HEK293 (cell line): ENCODE data around the gene EPM2AIP1.

Experiments used
- CTCF ChIA-PET: fragments of 350-600 bp; formaldehyde crosslinking; extraction: SDS; loops from one replicate; lab custom pipeline; 2021; ENCODE audit warnings: antibody characterized with exemption; lab: Yijun Ruan, JAX
- POLR2A ChIA-PET: fragments of 300-600 bp; formaldehyde crosslinking; extraction: SDS; loops from one replicate; lab custom pipeline; 2020; ENCODE audit warnings: antibody characterized with exemption, inconsistent platforms; lab: Yijun Ruan, JAX
- H3K27ac ChIP-seq: fragments of 200-500 bp; sonication (Bioruptor generic); 2 replicates; pipeline ENCODE4 v1.5.1; 2014; ENCODE audit warnings: low read depth, low read length, control low read depth, inconsistent platforms; ENCODE audit errors: extremely low read depth
- H3K36me3 ChIP-seq, 2 experiments: fragments of 200-500 bp in 1 of 2; sonication (Bioruptor generic) in 1 of 2; 1 replicate in 1 of 2; 2 replicates in 1 of 2; pipeline ENCODE4 v1.5.1; 2014 to 2017; ENCODE audit warnings: inconsistent platforms in 2 of 2, low read length in 2 of 2; ENCODE audit not compliant: control insufficient read depth in 2 of 2, insufficient read depth in 1 of 2
- H3K4me1 ChIP-seq: fragments of 200-500 bp; sonication (Bioruptor generic); 2 replicates; pipeline ENCODE4 v1.5.1; 2014; ENCODE audit warnings: mild to moderate bottlenecking, low read length, inconsistent platforms; ENCODE audit not compliant: control insufficient read depth, insufficient read depth
- H3K4me3 ChIP-seq: 2 replicates; pipeline ENCODE4 v1.5.1; 2011; ENCODE audit warnings: low read depth, mild to moderate bottlenecking, control low read depth, low read length, moderate library complexity
- H3K9me3 ChIP-seq: fragments of 200-500 bp; sonication (Bioruptor generic); 2 replicates; pipeline ENCODE4 v1.5.1; 2014; ENCODE audit warnings: low read depth, low read length, inconsistent platforms; ENCODE audit not compliant: control insufficient read depth, insufficient read depth
- CTCF ChIP-seq: fragments of 450-650 bp; formaldehyde crosslinking; IDR thresholded peaks from 2 replicates; pipeline ENCODE4 v1.5.1; 2016; ENCODE audit warnings: missing biosample characterization, missing genetic modification characterization
- FEZF1 ChIP-seq: fragments of 450-650 bp; formaldehyde crosslinking; IDR thresholded peaks from 2 replicates; pipeline ENCODE4 v1.5.1; 2016; ENCODE audit warnings: missing biosample characterization, missing genetic modification characterization
- PRDM10 ChIP-seq: fragments of 450-650 bp; formaldehyde crosslinking; IDR thresholded peaks from 2 replicates; pipeline ENCODE4 v1.5.1; 2016; ENCODE audit warnings: missing biosample characterization, missing genetic modification characterization
- ZNF140 ChIP-seq: fragments of 450-650 bp; formaldehyde crosslinking; IDR thresholded peaks from 2 replicates; pipeline ENCODE4 v1.5.1; 2016; ENCODE audit warnings: missing biosample characterization, missing genetic modification characterization
- ZNF311 ChIP-seq: fragments of 450-650 bp; formaldehyde crosslinking; IDR thresholded peaks from 2 replicates; pipeline ENCODE4 v1.5.1; 2017; ENCODE audit warnings: missing biosample characterization, missing genetic modification characterization, borderline replicate concordance
- ZNF394 ChIP-seq: fragments of 450-650 bp; formaldehyde crosslinking; IDR thresholded peaks from 2 replicates; pipeline ENCODE4 v1.5.1; 2016; ENCODE audit warnings: missing biosample characterization, missing genetic modification characterization, mild to moderate bottlenecking, moderate library complexity, borderline replicate concordance

The EPM2AIP1 gene

GRCh38 chr3:36937492-36937891, 55.4 kb downstream of the EPM2AIP1 start:
- no peak overlapping the region for H3K4me3 ChIP-seq
- ChIA-PET POLR2A (no interaction called here), CTCF (no interaction called here)
- H3K9me3 ChIP-seq = no peaks in the 10 kb centered on the region
- H3K36me3 ChIP-seq = no peaks in the 10 kb centered on the region
- no peak overlapping the region for H3K27ac ChIP-seq
- no peaks in the 10 kb centered on the region for H3K4me1 ChIP-seq
- TF ChIP-seq CTCF (tag by site-specific recombination) (no peak), FEZF1 (tag by site-specific recombination) (no peak), ZNF394 (no peak), ZNF311 (tag by site-specific recombination) (no peak), ZNF140 (tag by site-specific recombination) (no peak), PRDM10 (tag by site-specific recombination) (no peak)
- TF ChIP-seq, all 188 proteins: peak for 0
